Endodermal cell (in vitro differentiated cells): Measurements from ENCODE around the gene KIF14. TPM values are rescaled to one million over a fixed set of nuclear protein-coding genes. Genes with fewer than 3 reads are reported as not detected.

Experiments used
- DNase-seq: peaks from one replicate; pipeline ENCODE4 v3.0.0-alpha.2; 2017
- H3K27ac ChIP-seq: 2 replicates; pipeline ENCODE4 v1.5.1; 2013; ENCODE audit warnings: mild to moderate bottlenecking, low read depth, low read length, moderate library complexity
- H3K27me3 ChIP-seq: 2 replicates; pipeline ENCODE4 v1.6.1; 2013; ENCODE audit warnings: mild to moderate bottlenecking, low read length, moderate library complexity; ENCODE audit not compliant: insufficient read depth, control insufficient read depth, poor library complexity, severe bottlenecking
- H3K36me3 ChIP-seq: 2 replicates; pipeline ENCODE4 v1.7.0; 2013; ENCODE audit warnings: mild to moderate bottlenecking, low read length, moderate library complexity; ENCODE audit not compliant: control insufficient read depth, insufficient read depth
- H3K4me1 ChIP-seq: one replicate; pipeline ENCODE4 v1.7.0; 2013; ENCODE audit warnings: low read length; ENCODE audit not compliant: control insufficient read depth, insufficient read depth
- H3K4me3 ChIP-seq: 2 replicates; pipeline ENCODE4 v1.5.1; 2013; ENCODE audit warnings: mild to moderate bottlenecking, low read length, moderate library complexity
- H3K9ac ChIP-seq: 2 replicates; pipeline ENCODE4 v1.6.1; 2013; ENCODE audit warnings: mild to moderate bottlenecking, low read length, moderate library complexity; ENCODE audit not compliant: poor library complexity, severe bottlenecking; ENCODE audit errors: extremely low read depth
- H3K9me3 ChIP-seq: 2 replicates; pipeline ENCODE4 v1.6.1; 2013; ENCODE audit warnings: mild to moderate bottlenecking, low read length, moderate library complexity; ENCODE audit not compliant: control insufficient read depth
- H3K27ac Mint-ChIP-seq: 2 replicates; pipeline ENCODE4 v1.8.0; 2020; ENCODE audit warnings: mixed read lengths
- H3K27me3 Mint-ChIP-seq: 2 replicates; pipeline ENCODE4 v1.8.0; 2021; ENCODE audit warnings: mild to moderate bottlenecking, mixed read lengths; ENCODE audit not compliant: insufficient read depth
- H3K36me3 Mint-ChIP-seq: 2 replicates; pipeline ENCODE4 v1.8.0; 2020; ENCODE audit warnings: low read depth, mixed read lengths
- H3K4me1 Mint-ChIP-seq: 2 replicates; pipeline ENCODE4 v1.8.0; 2020; ENCODE audit warnings: mixed read lengths
- H3K4me3 Mint-ChIP-seq: 2 replicates; pipeline ENCODE4 v1.8.0; 2020; ENCODE audit warnings: mild to moderate bottlenecking, moderate library complexity, mixed read lengths
- H3K9me3 Mint-ChIP-seq: 2 replicates; pipeline ENCODE4 v1.8.0; 2020; ENCODE audit warnings: mild to moderate bottlenecking, mixed read lengths
- WGBS, 2 experiments: methylation state at CpG; one replicate each; pipeline versions ENCODE4 v1.1.5 to v1.1.7; 2013; ENCODE audit warnings: missing lambda C conversion rate in 2 of 2, mixed read lengths in 1 of 2; ENCODE audit not compliant: insufficient coverage in 1 of 2, insufficient read length in 1 of 2; 5-methylcytosine and 5-hydroxymethylcytosine counted together
- total RNA-seq, 2 donors: library from RNA; stranded (reverse); fragmentation: NEBNext Ultra II Directional in 1 of 2; extraction: Animal tissue kit (Norgen Biotek cat#: 25700) in 1 of 2; gene quantifications; 2 replicates in 1 of 2; 3 replicates in 1 of 2; pipeline ENCODE4 v1.2.1, GENCODE V29; 2021
- TF ChIP-seq, protein P1 (sequence below): fragments of 200-600 bp; sonication (generic); conservative IDR thresholded peaks from 2 replicates; pipeline ENCODE4 v1.5.0; 2021; ENCODE audit warnings: antibody characterized with exemption, mild to moderate bottlenecking

The KIF14 gene
- total RNA-seq, 2 donors from 2014 or later = 13.5 to 20.9 TPM

DNA sequence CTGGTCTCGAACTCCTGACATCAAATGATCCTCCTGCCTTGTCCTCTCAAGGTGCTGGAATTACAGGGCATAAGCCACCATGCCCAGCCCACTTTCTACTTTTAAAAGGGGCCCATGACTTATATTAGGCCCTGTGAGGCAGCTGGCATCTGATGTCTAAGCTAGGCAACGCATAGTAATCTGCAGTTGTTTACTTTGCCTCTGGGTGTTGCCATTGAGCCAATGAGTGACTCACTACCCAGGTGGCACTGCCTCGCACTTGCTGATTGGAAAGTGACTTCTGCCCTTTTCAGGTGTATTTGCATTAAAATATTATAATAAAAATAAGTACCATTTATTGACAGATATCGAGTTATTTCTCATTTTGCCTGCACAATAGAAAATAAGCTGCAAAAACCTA lies 84.9 kb downstream of the KIF14 start:
- H3K9me3 ChIP-seq = no peaks in the 10 kb centered on the region
- TF ChIP-seq, protein P1, sequence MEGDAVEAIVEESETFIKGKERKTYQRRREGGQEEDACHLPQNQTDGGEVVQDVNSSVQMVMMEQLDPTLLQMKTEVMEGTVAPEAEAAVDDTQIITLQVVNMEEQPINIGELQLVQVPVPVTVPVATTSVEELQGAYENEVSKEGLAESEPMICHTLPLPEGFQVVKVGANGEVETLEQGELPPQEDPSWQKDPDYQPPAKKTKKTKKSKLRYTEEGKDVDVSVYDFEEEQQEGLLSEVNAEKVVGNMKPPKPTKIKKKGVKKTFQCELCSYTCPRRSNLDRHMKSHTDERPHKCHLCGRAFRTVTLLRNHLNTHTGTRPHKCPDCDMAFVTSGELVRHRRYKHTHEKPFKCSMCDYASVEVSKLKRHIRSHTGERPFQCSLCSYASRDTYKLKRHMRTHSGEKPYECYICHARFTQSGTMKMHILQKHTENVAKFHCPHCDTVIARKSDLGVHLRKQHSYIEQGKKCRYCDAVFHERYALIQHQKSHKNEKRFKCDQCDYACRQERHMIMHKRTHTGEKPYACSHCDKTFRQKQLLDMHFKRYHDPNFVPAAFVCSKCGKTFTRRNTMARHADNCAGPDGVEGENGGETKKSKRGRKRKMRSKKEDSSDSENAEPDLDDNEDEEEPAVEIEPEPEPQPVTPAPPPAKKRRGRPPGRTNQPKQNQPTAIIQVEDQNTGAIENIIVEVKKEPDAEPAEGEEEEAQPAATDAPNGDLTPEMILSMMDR = peak; percentile 42
- no peaks in the 10 kb centered on the region for H3K9me3 Mint-ChIP-seq
- peak; percentile 73 for DNase-seq
- H3K4me3 Mint-ChIP-seq = no peak overlapping the region
- H3K9ac ChIP-seq = no peak overlapping the region
- no peak overlapping the region for H3K27ac Mint-ChIP-seq
- 68 to 88% methylated on average over 2 to 4 of the region's 4 CpGs for WGBS, 2 experiments
- no peaks in the 10 kb centered on the region for H3K27me3 ChIP-seq
- no peaks in the 10 kb centered on the region for H3K36me3 ChIP-seq
- H3K4me1 ChIP-seq = no peaks in the 10 kb centered on the region
- no peaks in the 10 kb centered on the region for H3K36me3 Mint-ChIP-seq
- H3K27ac ChIP-seq = no peak overlapping the region
- no peak overlapping the region for H3K4me3 ChIP-seq
- peaks cover 4% of the 10 kb centered on the region for H3K4me1 Mint-ChIP-seq
- peaks cover 2% of the 10 kb centered on the region for H3K27me3 Mint-ChIP-seq

DNA sequence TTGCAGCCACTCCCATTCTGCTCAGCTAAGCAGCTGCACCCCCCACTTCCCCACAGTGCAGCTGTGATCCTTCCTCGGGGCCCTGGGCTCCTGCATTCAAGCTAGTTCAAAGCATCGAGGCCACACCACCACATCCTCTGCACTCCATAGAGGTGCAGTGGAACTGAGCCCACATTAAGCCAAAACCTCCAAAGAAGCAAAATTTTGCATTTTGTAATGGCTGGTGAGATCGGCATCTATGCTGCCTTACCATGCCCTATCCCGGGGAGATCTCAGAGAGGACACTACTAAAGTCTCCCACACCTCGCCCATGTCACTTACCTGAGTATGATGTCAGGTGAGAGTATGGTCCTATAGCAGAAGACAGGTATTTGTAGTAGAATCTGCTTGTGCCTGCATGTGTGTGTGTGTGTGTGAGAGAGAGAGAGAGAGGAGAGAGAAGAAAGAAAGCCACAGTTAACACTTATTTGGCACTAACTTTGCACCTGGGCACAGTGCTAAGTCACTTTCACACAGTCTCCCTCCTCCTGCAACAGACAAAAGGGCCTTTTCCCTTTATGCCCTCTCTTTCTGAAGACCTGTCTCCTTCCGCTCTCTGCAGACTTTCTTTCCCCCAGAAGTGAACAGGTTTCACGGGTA lies 89.8 kb downstream of the KIF14 start:
- H3K9me3 Mint-ChIP-seq = no peaks in the 10 kb centered on the region
- TF ChIP-seq, protein P1 = no peak
- WGBS, 2 experiments = 90% methylated on average over 7 of the region's 7 CpGs; no CpG with 5 or more reads in 1 of the 2 experiments
- H3K27me3 ChIP-seq = no peaks in the 10 kb centered on the region
- H3K36me3 Mint-ChIP-seq = no peaks in the 10 kb centered on the region
- H3K27me3 Mint-ChIP-seq = no peaks in the 10 kb centered on the region
- peak; percentile 66 for DNase-seq
- no peaks in the 10 kb centered on the region for H3K4me1 ChIP-seq
- H3K9ac ChIP-seq = no peak overlapping the region
- no peak overlapping the region for H3K4me3 ChIP-seq
- H3K9me3 ChIP-seq = no peaks in the 10 kb centered on the region
- H3K27ac Mint-ChIP-seq = no peak overlapping the region
- H3K4me3 Mint-ChIP-seq = no peak overlapping the region
- peaks cover 5% of the 10 kb centered on the region for H3K4me1 Mint-ChIP-seq
- H3K36me3 ChIP-seq = no peaks in the 10 kb centered on the region
- no peak overlapping the region for H3K27ac ChIP-seq

DNA sequence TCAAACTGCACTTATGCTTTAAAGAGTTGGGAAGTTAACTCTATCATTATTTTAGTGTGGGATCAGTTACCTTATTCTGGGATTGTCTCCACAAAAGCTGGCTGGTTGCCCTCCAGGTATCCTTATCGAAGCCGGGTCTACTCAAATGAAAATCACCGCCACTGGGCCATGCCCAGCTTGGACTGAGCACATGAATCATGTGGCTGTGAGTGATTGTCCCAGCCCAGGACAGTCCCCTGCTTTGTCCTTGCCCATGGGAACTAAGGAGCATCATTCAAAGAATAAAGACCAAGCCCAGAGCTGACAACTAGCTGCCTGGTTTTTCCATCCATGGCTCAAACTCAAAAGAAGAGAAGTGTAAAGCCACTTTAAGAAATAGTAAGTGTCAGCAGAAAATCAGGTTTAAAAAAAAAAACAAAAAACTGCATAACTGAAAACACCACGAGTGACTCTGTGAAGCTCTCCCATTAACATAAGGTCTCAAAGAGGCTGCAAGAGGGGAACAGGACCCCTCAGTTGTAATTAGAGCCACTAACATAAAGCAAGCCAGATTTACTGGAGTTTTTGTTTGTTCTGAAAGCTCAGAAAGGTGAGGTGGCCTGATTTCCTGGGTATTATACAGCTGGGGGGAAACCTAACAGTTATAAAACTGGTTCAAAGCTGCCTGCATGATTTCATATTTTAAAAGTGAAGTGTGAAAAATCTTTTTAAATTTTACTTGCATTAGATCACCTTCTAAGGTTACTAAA lies 91.5 kb downstream of the KIF14 start:
- no peak overlapping the region for H3K27ac Mint-ChIP-seq
- H3K27me3 Mint-ChIP-seq = no peaks in the 10 kb centered on the region
- TF ChIP-seq, protein P1 = no peak
- H3K4me3 ChIP-seq = no peak overlapping the region
- no peak overlapping the region for H3K9ac ChIP-seq
- no peak for DNase-seq
- 78 to 95% methylated on average over 3 to 4 of the region's 4 CpGs for WGBS, 2 experiments
- H3K4me3 Mint-ChIP-seq = no peak overlapping the region
- no peaks in the 10 kb centered on the region for H3K9me3 Mint-ChIP-seq
- H3K36me3 ChIP-seq = no peaks in the 10 kb centered on the region
- H3K4me1 Mint-ChIP-seq = peaks cover 15% of the 10 kb centered on the region
- H3K36me3 Mint-ChIP-seq = no peaks in the 10 kb centered on the region
- H3K27ac ChIP-seq = no peak overlapping the region
- H3K27me3 ChIP-seq = no peaks in the 10 kb centered on the region
- peaks cover under 1% of the 10 kb centered on the region for H3K4me1 ChIP-seq
- H3K9me3 ChIP-seq = no peaks in the 10 kb centered on the region
